Measurements from ENCODE around the gene SNRPA.

GRCh38 chr19:40755248-40755624, 4.2 kb downstream of the SNRPA start:
- TF ChIP-seq, protein P1, sequence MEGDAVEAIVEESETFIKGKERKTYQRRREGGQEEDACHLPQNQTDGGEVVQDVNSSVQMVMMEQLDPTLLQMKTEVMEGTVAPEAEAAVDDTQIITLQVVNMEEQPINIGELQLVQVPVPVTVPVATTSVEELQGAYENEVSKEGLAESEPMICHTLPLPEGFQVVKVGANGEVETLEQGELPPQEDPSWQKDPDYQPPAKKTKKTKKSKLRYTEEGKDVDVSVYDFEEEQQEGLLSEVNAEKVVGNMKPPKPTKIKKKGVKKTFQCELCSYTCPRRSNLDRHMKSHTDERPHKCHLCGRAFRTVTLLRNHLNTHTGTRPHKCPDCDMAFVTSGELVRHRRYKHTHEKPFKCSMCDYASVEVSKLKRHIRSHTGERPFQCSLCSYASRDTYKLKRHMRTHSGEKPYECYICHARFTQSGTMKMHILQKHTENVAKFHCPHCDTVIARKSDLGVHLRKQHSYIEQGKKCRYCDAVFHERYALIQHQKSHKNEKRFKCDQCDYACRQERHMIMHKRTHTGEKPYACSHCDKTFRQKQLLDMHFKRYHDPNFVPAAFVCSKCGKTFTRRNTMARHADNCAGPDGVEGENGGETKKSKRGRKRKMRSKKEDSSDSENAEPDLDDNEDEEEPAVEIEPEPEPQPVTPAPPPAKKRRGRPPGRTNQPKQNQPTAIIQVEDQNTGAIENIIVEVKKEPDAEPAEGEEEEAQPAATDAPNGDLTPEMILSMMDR (IDR thresholded peaks at IDR 0.05; ENCODE audit: low read length): no peak
- TF ChIP-seq EZH2 (IDR thresholded peaks at IDR 0.05; ENCODE audit: borderline replicate concordance, low read length): no peak

Measured in OCI-LY1 (cell line).